ENCODE data around the gene NUP210. TPM values are rescaled to one million over a fixed set of nuclear protein-coding genes. Genes with fewer than 3 reads are reported as not detected.
"Not testable (repeated sequence)": the region's sequence is repeated elsewhere in the genome, so short reads cannot be mapped to it uniquely, and the experiment has no call there.

The NUP210 gene
- polyA plus RNA-seq, 2 donors: 5.7 to 5.9 TPM

- no peak overlapping the region for H3K27ac ChIP-seq (ENCODE audit: low read depth in 2 of 2, low read length in 1 of 2)
- WGBS, 2 donors: 79 to 84% methylated on average over 9 of the region's 9 CpGs
- no peaks in the 10 kb centered on the region for H3K4me1 ChIP-seq (ENCODE audit: control insufficient read depth in 2 of 2, insufficient read depth in 2 of 2, low read length in 1 of 2)
- H3K9me3 ChIP-seq (ENCODE audit: control insufficient read depth in 2 of 2, insufficient read depth in 1 of 2, low read depth in 1 of 2, low read length in 1 of 2): peaks cover 0 to 2% of the 10 kb centered on the region in 2 donors
- H3K4me3 ChIP-seq (ENCODE audit: low read depth in 1 of 2, low read length in 2 of 2): no peak overlapping the region
- H3K27me3 ChIP-seq (ENCODE audit: control insufficient read depth in 1 of 2, insufficient read depth in 2 of 2, low read length in 2 of 2): no peaks in the 10 kb centered on the region
- no peaks in the 10 kb centered on the region for H3K36me3 ChIP-seq (ENCODE audit: control insufficient read depth in 2 of 2, insufficient read depth in 2 of 2, low read length in 1 of 2)
Measured at GRCh38 chr3:13459605-13460340, 39.7 kb upstream of the NUP210 start.

- no peaks in the 10 kb centered on the region for H3K4me1 ChIP-seq (ENCODE audit: control insufficient read depth in 2 of 2, insufficient read depth in 2 of 2, low read length in 1 of 2)
- 75 to 85% methylated on average over 4 of the region's 4 CpGs for WGBS, 2 donors
- no peaks in the 10 kb centered on the region for H3K36me3 ChIP-seq (ENCODE audit: control insufficient read depth in 2 of 2, insufficient read depth in 2 of 2, low read length in 1 of 2)
- no peak overlapping the region for H3K27ac ChIP-seq (ENCODE audit: low read depth in 2 of 2, low read length in 1 of 2)
- H3K9me3 ChIP-seq (ENCODE audit: control insufficient read depth in 2 of 2, insufficient read depth in 1 of 2, low read depth in 1 of 2, low read length in 1 of 2): peaks cover 0 to 2% of the 10 kb centered on the region in 2 donors
- no peak overlapping the region for H3K4me3 ChIP-seq (ENCODE audit: low read depth in 1 of 2, low read length in 2 of 2)
- no peaks in the 10 kb centered on the region for H3K27me3 ChIP-seq (ENCODE audit: control insufficient read depth in 1 of 2, insufficient read depth in 2 of 2, low read length in 2 of 2)
Measured at GRCh38 chr3:13457593-13457992, 37.5 kb upstream of the NUP210 start.

DNA sequence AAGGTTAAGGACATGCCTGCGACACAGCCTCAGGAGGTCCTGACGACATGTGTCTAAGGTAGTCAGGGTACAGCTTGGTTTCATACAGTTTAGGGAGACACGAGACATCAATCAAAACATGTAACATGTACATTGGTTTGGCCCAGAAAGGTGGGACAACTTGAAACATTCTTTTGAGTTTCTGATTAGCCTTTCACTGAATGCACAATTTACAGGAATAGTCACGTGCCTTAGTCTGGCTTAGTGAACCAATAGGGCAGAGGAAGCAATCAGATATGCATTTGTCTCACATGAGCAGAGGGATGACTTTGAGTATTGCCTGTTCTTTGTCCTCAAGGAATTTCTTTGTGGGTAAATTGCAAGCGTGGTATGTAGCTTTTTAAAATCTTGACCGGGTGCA, 35.5 kb upstream of the NUP210 start:
- Histone ChIP-seq H3K27ac (ENCODE audit: low read depth in 2 of 2, low read length in 1 of 2) (peak overlapping the region; percentile 14 to 85), H3K4me3 (ENCODE audit: low read depth in 1 of 2, low read length in 2 of 2) (no peak overlapping the region), H3K27me3 (ENCODE audit: control insufficient read depth in 1 of 2, insufficient read depth in 2 of 2, low read length in 2 of 2) (no peaks in the 10 kb centered on the region), H3K9me3 (ENCODE audit: control insufficient read depth in 2 of 2, insufficient read depth in 1 of 2, low read depth in 1 of 2, low read length in 1 of 2) (no peaks in the 10 kb centered on the region), H3K4me1 (ENCODE audit: control insufficient read depth in 2 of 2, insufficient read depth in 2 of 2, low read length in 1 of 2) (no peaks in the 10 kb centered on the region), H3K36me3 (ENCODE audit: control insufficient read depth in 2 of 2, insufficient read depth in 2 of 2, low read length in 1 of 2) (no peaks in the 10 kb centered on the region)
- WGBS, 2 donors: 53 to 63% methylated on average over 6 of the region's 6 CpGs

- 16 to 24% methylated on average over 12 of the region's 12 CpGs for WGBS, 2 donors
- peak overlapping the region in 1 of 2 donors; percentile 64 for H3K4me3 ChIP-seq (ENCODE audit: low read depth in 1 of 2, low read length in 2 of 2)
- no peaks in the 10 kb centered on the region for H3K36me3 ChIP-seq (ENCODE audit: control insufficient read depth in 2 of 2, insufficient read depth in 2 of 2, low read length in 1 of 2)
- no peaks in the 10 kb centered on the region for H3K9me3 ChIP-seq (ENCODE audit: control insufficient read depth in 2 of 2, insufficient read depth in 1 of 2, low read depth in 1 of 2, low read length in 1 of 2)
- no peaks in the 10 kb centered on the region for H3K27me3 ChIP-seq (ENCODE audit: control insufficient read depth in 1 of 2, insufficient read depth in 2 of 2, low read length in 2 of 2)
- H3K4me1 ChIP-seq (ENCODE audit: control insufficient read depth in 2 of 2, insufficient read depth in 2 of 2, low read length in 1 of 2): no peaks in the 10 kb centered on the region
- peak overlapping the region; percentile 91 to 95 for H3K27ac ChIP-seq (ENCODE audit: low read depth in 2 of 2, low read length in 1 of 2)
Measured at GRCh38 chr3:13452490-13453335, 32.6 kb upstream of the NUP210 start.

- peak overlapping the region; percentile 91 to 95 for H3K27ac ChIP-seq (ENCODE audit: low read depth in 2 of 2, low read length in 1 of 2)
- H3K4me3 ChIP-seq (ENCODE audit: low read depth in 1 of 2, low read length in 2 of 2): peak overlapping the region; percentile 57 to 64
- H3K27me3 ChIP-seq (ENCODE audit: control insufficient read depth in 1 of 2, insufficient read depth in 2 of 2, low read length in 2 of 2): no peaks in the 10 kb centered on the region
- no peaks in the 10 kb centered on the region for H3K9me3 ChIP-seq (ENCODE audit: control insufficient read depth in 2 of 2, insufficient read depth in 1 of 2, low read depth in 1 of 2, low read length in 1 of 2)
- no peaks in the 10 kb centered on the region for H3K36me3 ChIP-seq (ENCODE audit: control insufficient read depth in 2 of 2, insufficient read depth in 2 of 2, low read length in 1 of 2)
- WGBS, 2 donors: 4 to 5% methylated on average over 7 of the region's 7 CpGs
- H3K4me1 ChIP-seq (ENCODE audit: control insufficient read depth in 2 of 2, insufficient read depth in 2 of 2, low read length in 1 of 2): no peaks in the 10 kb centered on the region
Measured at GRCh38 chr3:13451301-13451673, 31.2 kb upstream of the NUP210 start.

GRCh38 chr3:13442882-13443281, 22.8 kb upstream of the NUP210 start:
- not testable (repeated sequence) for H3K4me1 ChIP-seq (ENCODE audit: control insufficient read depth in 2 of 2, insufficient read depth in 2 of 2, low read length in 1 of 2); H3K4me3 ChIP-seq (ENCODE audit: low read depth in 1 of 2, low read length in 2 of 2)
- 92 to 96% methylated on average over 2 of the region's 2 CpGs for WGBS, 2 donors

GRCh38 chr3:13440204-13440817, 20.2 kb upstream of the NUP210 start:
- Histone ChIP-seq H3K4me3 (ENCODE audit: low read depth in 1 of 2, low read length in 2 of 2) (no peak overlapping the region), H3K9me3 (ENCODE audit: control insufficient read depth in 2 of 2, insufficient read depth in 1 of 2, low read depth in 1 of 2, low read length in 1 of 2) (no peaks in the 10 kb centered on the region), H3K27me3 (ENCODE audit: control insufficient read depth in 1 of 2, insufficient read depth in 2 of 2, low read length in 2 of 2) (no peaks in the 10 kb centered on the region), H3K36me3 (ENCODE audit: control insufficient read depth in 2 of 2, insufficient read depth in 2 of 2, low read length in 1 of 2) (no peaks in the 10 kb centered on the region), H3K4me1 (ENCODE audit: control insufficient read depth in 2 of 2, insufficient read depth in 2 of 2, low read length in 1 of 2) (no peaks in the 10 kb centered on the region), H3K27ac (ENCODE audit: low read depth in 2 of 2, low read length in 1 of 2) (no peak overlapping the region)
- WGBS, 2 donors: 70 to 73% methylated on average over 4 of the region's 4 CpGs

More at GRCh38 chr3:13442882-13443281, 22.8 kb upstream of the NUP210 start:
- H3K27ac ChIP-seq (ENCODE audit: low read depth in 2 of 2, low read length in 1 of 2); H3K27me3 ChIP-seq (ENCODE audit: control insufficient read depth in 1 of 2, insufficient read depth in 2 of 2, low read length in 2 of 2); H3K9me3 ChIP-seq (ENCODE audit: control insufficient read depth in 2 of 2, insufficient read depth in 1 of 2, low read depth in 1 of 2, low read length in 1 of 2); H3K36me3 ChIP-seq (ENCODE audit: control insufficient read depth in 2 of 2, insufficient read depth in 2 of 2, low read length in 1 of 2): not testable (repeated sequence)

- not testable (repeated sequence) for H3K36me3 ChIP-seq (ENCODE audit: control insufficient read depth in 2 of 2, insufficient read depth in 2 of 2, low read length in 1 of 2); H3K9me3 ChIP-seq (ENCODE audit: control insufficient read depth in 2 of 2, insufficient read depth in 1 of 2, low read depth in 1 of 2, low read length in 1 of 2); H3K27ac ChIP-seq (ENCODE audit: low read depth in 2 of 2, low read length in 1 of 2); H3K27me3 ChIP-seq (ENCODE audit: control insufficient read depth in 1 of 2, insufficient read depth in 2 of 2, low read length in 2 of 2); H3K4me1 ChIP-seq (ENCODE audit: control insufficient read depth in 2 of 2, insufficient read depth in 2 of 2, low read length in 1 of 2); H3K4me3 ChIP-seq (ENCODE audit: low read depth in 1 of 2, low read length in 2 of 2)
- 89 to 92% methylated on average over 4 of the region's 4 CpGs for WGBS, 2 donors
Measured at GRCh38 chr3:13436213-13436612, 16.1 kb upstream of the NUP210 start.

DNA sequence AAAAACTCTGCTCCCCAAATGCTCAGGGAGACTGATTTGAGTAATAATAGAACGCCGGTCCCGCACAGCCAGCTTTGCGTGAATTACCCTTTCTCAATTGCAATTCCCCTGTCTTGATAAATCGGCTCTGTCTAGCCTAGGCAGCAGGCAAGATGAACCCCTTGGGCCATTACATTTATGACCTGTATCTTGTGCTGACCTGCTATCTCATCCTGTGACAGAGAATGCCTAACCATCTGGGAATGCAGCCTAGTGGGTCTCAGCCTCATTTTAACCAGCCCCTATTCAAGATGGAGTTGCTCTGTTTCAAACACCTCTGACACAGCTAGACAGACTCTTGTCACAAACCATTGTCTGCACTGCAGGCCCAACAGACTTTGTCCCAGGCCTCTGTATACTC, 13.8 kb upstream of the NUP210 start:
- H3K27me3 ChIP-seq (ENCODE audit: control insufficient read depth in 1 of 2, insufficient read depth in 2 of 2, low read length in 2 of 2): no peaks in the 10 kb centered on the region
- H3K4me1 ChIP-seq (ENCODE audit: control insufficient read depth in 2 of 2, insufficient read depth in 2 of 2, low read length in 1 of 2): no peaks in the 10 kb centered on the region
- 86 to 88% methylated on average over 5 of the region's 5 CpGs for WGBS, 2 donors
- H3K27ac ChIP-seq (ENCODE audit: low read depth in 2 of 2, low read length in 1 of 2): no peak overlapping the region
- no peak overlapping the region for H3K4me3 ChIP-seq (ENCODE audit: low read depth in 1 of 2, low read length in 2 of 2)
- H3K36me3 ChIP-seq (ENCODE audit: control insufficient read depth in 2 of 2, insufficient read depth in 2 of 2, low read length in 1 of 2): no peaks in the 10 kb centered on the region
- no peaks in the 10 kb centered on the region for H3K9me3 ChIP-seq (ENCODE audit: control insufficient read depth in 2 of 2, insufficient read depth in 1 of 2, low read depth in 1 of 2, low read length in 1 of 2)
